Ovary (tissue), 3 donors: ENCODE data around the gene BTRC.

ENCODE experiments used
- CTCF ChIP-seq, 3 donors: fragments of 450-650 bp in 2 of 3; fragments of 200-600 bp in 1 of 3; IDR thresholded peaks; one replicate each; pipeline versions ENCODE4 v1.5.1 to v1.8.0; 2016 to 2022; ENCODE audit warnings: antibody characterized with exemption in 3 of 3, mild to moderate bottlenecking in 1 of 3
- POLR2A ChIP-seq: fragments of 450-650 bp; IDR thresholded peaks from one replicate; pipeline ENCODE4 v1.6.1; 2017; ENCODE audit warnings: antibody characterized with exemption, mild to moderate bottlenecking, moderate library complexity
- donor health status: DM: no; HTN: no; CAD: no.

GRCh38 chr10:101450277-101451080, 96.5 kb downstream of the BTRC start:
- TF ChIP-seq CTCF (IDR thresholded peaks at IDR 0.05) (no peak), POLR2A (no peak)
